ENCODE results near the gene EXT2.

EXT2 gene

DNA sequence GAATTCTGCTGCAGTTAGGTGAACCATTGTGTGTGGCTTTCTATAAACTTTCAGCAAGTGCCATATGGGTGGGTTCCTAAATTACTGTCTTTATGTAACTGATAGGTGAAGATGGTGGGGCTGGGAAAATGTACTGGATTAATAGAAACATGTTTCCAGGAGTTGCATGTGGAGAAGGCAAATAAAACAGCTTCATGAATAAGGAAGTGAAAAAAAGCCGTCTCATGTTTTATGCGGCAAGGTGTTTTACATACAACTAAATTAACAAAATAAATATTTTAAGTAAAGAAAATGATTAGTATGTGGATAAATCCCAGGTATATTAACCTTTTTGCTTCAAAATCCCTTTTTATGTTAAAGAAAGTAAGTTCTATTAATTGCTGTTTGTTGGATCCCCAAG, 67.2 kb downstream of the EXT2 start:
- no peaks in the 10 kb centered on the region for H4K20me1 ChIP-seq (ENCODE audit: control insufficient read depth, insufficient read depth, low read depth, low read length)
- H3K36me3 ChIP-seq (ENCODE audit: control insufficient read depth, low read length), result 0 out of 2 replicates have a peak, but pooled peaks cover 1% of the 10 kb centered on the region
- no peak overlapping the region for H3K4me3 ChIP-seq (ENCODE audit: low read length)
- no peaks in the 10 kb centered on the region for H3K27me3 ChIP-seq (ENCODE audit: control insufficient read depth, low read length)
- H3K4me2 ChIP-seq (ENCODE audit: low read length), result no peak overlapping the region
- H3K79me2 ChIP-seq (ENCODE audit: control insufficient read depth, low read length), result no peaks in the 10 kb centered on the region
- H3K4me1 ChIP-seq (ENCODE audit: control insufficient read depth, low read length), result no peaks in the 10 kb centered on the region
- H3K9me3 ChIP-seq (ENCODE audit: control insufficient read depth, insufficient read depth, low read length), result no peaks in the 10 kb centered on the region
- TF ChIP-seq, protein P1, sequence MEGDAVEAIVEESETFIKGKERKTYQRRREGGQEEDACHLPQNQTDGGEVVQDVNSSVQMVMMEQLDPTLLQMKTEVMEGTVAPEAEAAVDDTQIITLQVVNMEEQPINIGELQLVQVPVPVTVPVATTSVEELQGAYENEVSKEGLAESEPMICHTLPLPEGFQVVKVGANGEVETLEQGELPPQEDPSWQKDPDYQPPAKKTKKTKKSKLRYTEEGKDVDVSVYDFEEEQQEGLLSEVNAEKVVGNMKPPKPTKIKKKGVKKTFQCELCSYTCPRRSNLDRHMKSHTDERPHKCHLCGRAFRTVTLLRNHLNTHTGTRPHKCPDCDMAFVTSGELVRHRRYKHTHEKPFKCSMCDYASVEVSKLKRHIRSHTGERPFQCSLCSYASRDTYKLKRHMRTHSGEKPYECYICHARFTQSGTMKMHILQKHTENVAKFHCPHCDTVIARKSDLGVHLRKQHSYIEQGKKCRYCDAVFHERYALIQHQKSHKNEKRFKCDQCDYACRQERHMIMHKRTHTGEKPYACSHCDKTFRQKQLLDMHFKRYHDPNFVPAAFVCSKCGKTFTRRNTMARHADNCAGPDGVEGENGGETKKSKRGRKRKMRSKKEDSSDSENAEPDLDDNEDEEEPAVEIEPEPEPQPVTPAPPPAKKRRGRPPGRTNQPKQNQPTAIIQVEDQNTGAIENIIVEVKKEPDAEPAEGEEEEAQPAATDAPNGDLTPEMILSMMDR (IDR thresholded peaks at IDR 0.05; ENCODE audit: low read depth, low read length, poor library complexity, severe bottlenecking), result no peak
- no peak for TF ChIP-seq EZH2phosphoT487 (IDR thresholded peaks at IDR 0.05; ENCODE audit: borderline replicate concordance, low read length)
- no peak overlapping the region for H3K27ac ChIP-seq (ENCODE audit: low read depth, low read length)
- no peaks in the 10 kb centered on the region for H3K9me2 ChIP-seq (replicated peaks; ENCODE audit: control insufficient read depth, low read length)
- no peaks in the 10 kb centered on the region for H3F3A ChIP-seq (ENCODE audit: control insufficient read depth, insufficient read depth)

DNA sequence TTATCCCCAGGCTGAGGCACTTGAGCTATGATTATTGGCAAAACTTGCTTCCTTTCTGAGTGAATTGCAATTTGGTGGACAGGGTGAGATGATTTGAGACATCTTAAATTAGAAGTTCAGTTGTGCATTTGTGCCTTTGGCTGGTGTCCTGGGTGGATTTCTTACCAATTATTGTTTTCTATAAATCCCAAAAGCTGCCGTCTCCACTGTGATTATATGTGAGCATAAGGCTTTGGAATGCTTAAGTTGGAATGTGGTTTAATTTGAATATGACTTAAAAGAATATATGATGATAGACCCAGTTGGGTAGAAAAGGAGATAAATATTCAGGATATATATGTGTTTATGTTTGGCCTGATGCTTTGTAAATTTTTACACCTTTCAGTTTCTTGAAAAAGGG, 70.0 kb downstream of the EXT2 start:
- no peaks in the 10 kb centered on the region for H3F3A ChIP-seq (ENCODE audit: control insufficient read depth, insufficient read depth)
- no peaks in the 10 kb centered on the region for H3K9me3 ChIP-seq (ENCODE audit: control insufficient read depth, insufficient read depth, low read length)
- H3K27ac ChIP-seq (ENCODE audit: low read depth, low read length), result no peak overlapping the region
- no peaks in the 10 kb centered on the region for H3K4me1 ChIP-seq (ENCODE audit: control insufficient read depth, low read length)
- H3K36me3 ChIP-seq (ENCODE audit: control insufficient read depth, low read length), result no peaks in the 10 kb centered on the region
- H3K4me3 ChIP-seq (ENCODE audit: low read length), result no peak overlapping the region
- no peaks in the 10 kb centered on the region for H3K79me2 ChIP-seq (ENCODE audit: control insufficient read depth, low read length)
- TF ChIP-seq, protein P1 (IDR thresholded peaks at IDR 0.05; ENCODE audit: low read depth, low read length, poor library complexity, severe bottlenecking), result no peak
- TF ChIP-seq EZH2phosphoT487 (IDR thresholded peaks at IDR 0.05; ENCODE audit: borderline replicate concordance, low read length), result no peak
- no peaks in the 10 kb centered on the region for H3K27me3 ChIP-seq (ENCODE audit: control insufficient read depth, low read length)
- no peaks in the 10 kb centered on the region for H4K20me1 ChIP-seq (ENCODE audit: control insufficient read depth, insufficient read depth, low read depth, low read length)
- H3K4me2 ChIP-seq (ENCODE audit: low read length), result no peak overlapping the region
- H3K9me2 ChIP-seq (replicated peaks; ENCODE audit: control insufficient read depth, low read length), result no peaks in the 10 kb centered on the region

DNA sequence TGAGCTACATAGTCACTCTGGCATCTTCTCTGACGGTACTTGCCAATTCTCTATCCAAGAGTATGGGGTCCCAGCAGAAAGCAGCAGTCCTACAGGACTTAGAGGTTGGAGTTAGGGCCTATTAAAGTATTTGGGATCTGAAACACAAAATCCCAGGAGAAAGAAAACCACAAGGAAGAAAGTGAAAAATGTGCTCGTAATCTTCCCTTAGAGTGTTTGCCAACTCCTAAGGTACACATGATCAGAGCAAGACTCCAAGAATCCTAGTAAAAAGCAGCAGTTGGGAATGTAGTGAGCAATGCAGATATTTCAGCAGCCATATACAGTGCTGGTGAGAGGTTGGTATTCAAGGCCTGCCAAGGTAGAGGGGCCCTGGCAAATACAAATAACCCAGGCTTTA, 71.6 kb downstream of the EXT2 start:
- TF ChIP-seq EZH2phosphoT487 (IDR thresholded peaks at IDR 0.05; ENCODE audit: borderline replicate concordance, low read length), result no peak
- TF ChIP-seq, protein P1 (IDR thresholded peaks at IDR 0.05; ENCODE audit: low read depth, low read length, poor library complexity, severe bottlenecking), result no peak
- Histone ChIP-seq H3K79me2 (ENCODE audit: control insufficient read depth, low read length) (no peaks in the 10 kb centered on the region), H3K4me1 (ENCODE audit: control insufficient read depth, low read length) (no peaks in the 10 kb centered on the region), H3K4me2 (ENCODE audit: low read length) (no peak overlapping the region), H3F3A (ENCODE audit: control insufficient read depth, insufficient read depth) (no peaks in the 10 kb centered on the region), H3K9me3 (ENCODE audit: control insufficient read depth, insufficient read depth, low read length) (no peaks in the 10 kb centered on the region), H3K4me3 (ENCODE audit: low read length) (no peak overlapping the region), H3K9me2 (replicated peaks; ENCODE audit: control insufficient read depth, low read length) (no peaks in the 10 kb centered on the region), H4K20me1 (ENCODE audit: control insufficient read depth, insufficient read depth, low read depth, low read length) (no peaks in the 10 kb centered on the region), H3K27me3 (ENCODE audit: control insufficient read depth, low read length) (no peaks in the 10 kb centered on the region), H3K27ac (ENCODE audit: low read depth, low read length) (no peak overlapping the region), H3K36me3 (ENCODE audit: control insufficient read depth, low read length) (no peaks in the 10 kb centered on the region)

DNA sequence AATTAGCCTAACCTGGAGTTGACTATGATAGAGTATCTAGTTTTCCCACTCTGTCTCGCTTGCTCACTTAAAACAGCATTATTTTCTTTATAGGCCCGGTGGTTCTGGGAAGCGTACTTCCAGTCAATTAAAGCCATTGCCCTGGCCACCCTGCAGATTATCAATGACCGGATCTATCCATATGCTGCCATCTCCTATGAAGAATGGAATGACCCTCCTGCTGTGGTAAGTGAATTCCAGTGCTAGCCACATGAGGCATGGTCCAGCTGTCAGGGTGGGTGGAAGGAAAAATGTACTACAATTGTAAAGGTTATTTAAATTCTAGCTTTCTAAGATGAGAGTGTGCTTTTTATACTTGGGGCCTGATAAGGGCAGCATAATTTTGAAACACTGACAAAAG, 76.0 kb downstream of the EXT2 start:
- no peaks in the 10 kb centered on the region for H3K36me3 ChIP-seq (ENCODE audit: control insufficient read depth, low read length)
- H3K4me2 ChIP-seq (ENCODE audit: low read length), result no peak overlapping the region
- H3F3A ChIP-seq (ENCODE audit: control insufficient read depth, insufficient read depth), result no peaks in the 10 kb centered on the region
- no peak overlapping the region for H3K27ac ChIP-seq (ENCODE audit: low read depth, low read length)
- no peaks in the 10 kb centered on the region for H3K27me3 ChIP-seq (ENCODE audit: control insufficient read depth, low read length)
- no peak overlapping the region for H3K4me3 ChIP-seq (ENCODE audit: low read length)
- H4K20me1 ChIP-seq (ENCODE audit: control insufficient read depth, insufficient read depth, low read depth, low read length), result no peaks in the 10 kb centered on the region
- H3K4me1 ChIP-seq (ENCODE audit: control insufficient read depth, low read length), result no peaks in the 10 kb centered on the region
- TF ChIP-seq, protein P1 (IDR thresholded peaks at IDR 0.05; ENCODE audit: low read depth, low read length, poor library complexity, severe bottlenecking), result no peak
- no peak for TF ChIP-seq EZH2phosphoT487 (IDR thresholded peaks at IDR 0.05; ENCODE audit: borderline replicate concordance, low read length)
- H3K79me2 ChIP-seq (ENCODE audit: control insufficient read depth, low read length), result no peaks in the 10 kb centered on the region
- H3K9me3 ChIP-seq (ENCODE audit: control insufficient read depth, insufficient read depth, low read length), result no peaks in the 10 kb centered on the region
- H3K9me2 ChIP-seq (replicated peaks; ENCODE audit: control insufficient read depth, low read length), result no peaks in the 10 kb centered on the region

Measured in DOHH2 (cell line).